Ishikawa (cell line): ENCODE results near the gene MARCKSL1.

ENCODE experiments used
- CEBPB ChIP-seq: IDR thresholded peaks from 2 replicates; pipeline ENCODE4 v1.6.1; 2012
- CREB1 ChIP-seq: IDR thresholded peaks from 2 replicates; pipeline ENCODE4 v1.6.1; 2012; ENCODE audit warnings: low read depth
- EGR1 ChIP-seq: IDR thresholded peaks from 2 replicates; pipeline ENCODE4 v1.6.1; 2012
- EP300 ChIP-seq: IDR thresholded peaks from 2 replicates; pipeline ENCODE4 v1.6.1; 2012; ENCODE audit warnings: borderline replicate concordance
- FOXM1 ChIP-seq: IDR thresholded peaks from 2 replicates; pipeline ENCODE4 v1.6.1; 2012; ENCODE audit warnings: low read depth, borderline replicate concordance
- RAD21 ChIP-seq: IDR thresholded peaks from 2 replicates; pipeline ENCODE4 v1.6.1; 2012; ENCODE audit warnings: low read depth
- TCF12 ChIP-seq: IDR thresholded peaks from 2 replicates; pipeline ENCODE4 v1.6.1; 2012; ENCODE audit warnings: low read depth
- ZBTB7A ChIP-seq: IDR thresholded peaks from 2 replicates; pipeline ENCODE4 v1.6.1; 2012; ENCODE audit warnings: low read depth
- TF ChIP-seq, protein P1 (sequence below): IDR thresholded peaks from 2 replicates; pipeline ENCODE4 v1.6.1; 2012
- TF ChIP-seq, protein P2 (sequence below): IDR thresholded peaks from 2 replicates; pipeline ENCODE4 v1.6.1; 2012

DNA sequence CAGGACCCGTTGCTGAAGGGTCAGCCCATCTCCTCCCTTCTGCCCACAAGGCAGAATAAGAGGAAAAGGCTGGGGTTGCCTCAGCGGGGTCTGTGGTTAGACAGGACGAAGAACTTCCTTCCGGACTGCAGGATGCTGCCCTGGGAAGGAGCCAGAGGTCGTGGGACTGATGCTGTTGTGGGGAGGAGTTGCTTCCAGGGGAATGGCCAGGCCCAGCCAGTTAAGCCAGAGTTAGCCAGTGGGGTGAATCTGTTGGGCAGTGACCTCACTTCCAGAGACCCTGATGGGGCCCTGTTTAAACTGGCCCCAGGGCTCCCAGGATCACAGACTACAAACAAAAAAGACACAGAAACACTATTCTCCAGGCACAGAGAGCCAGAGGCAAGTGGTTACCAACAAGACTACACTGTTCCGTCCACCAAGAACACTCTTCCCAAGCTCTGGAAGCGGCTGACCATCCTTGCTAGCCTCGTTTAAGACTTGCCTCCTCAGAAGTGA lies 13.2 kb upstream of the MARCKSL1 start:
- TF ChIP-seq, protein P1, sequence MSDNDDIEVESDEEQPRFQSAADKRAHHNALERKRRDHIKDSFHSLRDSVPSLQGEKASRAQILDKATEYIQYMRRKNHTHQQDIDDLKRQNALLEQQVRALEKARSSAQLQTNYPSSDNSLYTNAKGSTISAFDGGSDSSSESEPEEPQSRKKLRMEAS: no peak
- TF ChIP-seq RAD21 (no peak), CREB1 (no peak), ZBTB7A (no peak), EGR1 (no peak), TCF12 (no peak), FOXM1 (no peak), EP300 (no peak), CEBPB (no peak)
- TF ChIP-seq, protein P2, sequence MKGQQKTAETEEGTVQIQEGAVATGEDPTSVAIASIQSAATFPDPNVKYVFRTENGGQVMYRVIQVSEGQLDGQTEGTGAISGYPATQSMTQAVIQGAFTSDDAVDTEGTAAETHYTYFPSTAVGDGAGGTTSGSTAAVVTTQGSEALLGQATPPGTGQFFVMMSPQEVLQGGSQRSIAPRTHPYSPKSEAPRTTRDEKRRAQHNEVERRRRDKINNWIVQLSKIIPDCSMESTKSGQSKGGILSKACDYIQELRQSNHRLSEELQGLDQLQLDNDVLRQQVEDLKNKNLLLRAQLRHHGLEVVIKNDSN: no peak
